GM18909 (cell line): ENCODE results near the gene MRPL20.
"Not testable (repeated sequence)": the region's sequence is repeated elsewhere in the genome, so short reads cannot be mapped to it uniquely, and the experiment has no call there.

ENCODE experiments used
- ATAC-seq: cut with Tn5 transposase; IDR thresholded peaks from one replicate; pipeline ENCODE4 v1.9.1; 2021; ENCODE audit warnings: mild to moderate bottlenecking; ENCODE audit not compliant: unreplicated experiment, poor library complexity

Gene MRPL20

GRCh38 chr1:1411626-1412025, 4.5 kb upstream of the MRPL20 start:
- ATAC-seq, result no peak

DNA sequence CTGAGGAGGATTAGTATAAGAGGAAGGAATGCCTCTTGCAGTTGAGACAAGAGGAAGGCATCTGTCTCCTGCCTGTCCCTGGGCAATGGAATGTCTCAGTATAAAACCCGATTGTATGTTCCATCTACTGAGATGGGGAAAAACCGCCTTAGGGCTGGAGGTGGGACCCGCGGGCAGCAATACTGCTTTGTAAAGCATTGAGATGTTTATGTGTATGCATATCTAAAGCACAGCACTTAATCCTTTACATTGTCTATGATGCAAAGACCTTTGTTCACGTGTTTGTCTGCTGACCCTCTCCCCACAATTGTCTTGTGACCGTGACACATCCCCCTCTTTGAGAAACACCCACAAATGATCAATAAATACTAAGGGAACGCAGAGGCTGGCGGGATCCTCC, 3.1 kb upstream of the MRPL20 start:
- ATAC-seq, result not testable (repeated sequence)

- ATAC-seq, result peak; percentile 29
These were observed 684 bp upstream of the MRPL20 start for GRCh38 chr1:1407636-1408318.

GRCh38 chr1:1406101-1406820, 832 bp downstream of the MRPL20 start:
- ATAC-seq, result no peak

GRCh38 chr1:1403653-1404052, 3.4 kb downstream of the MRPL20 start:
- ATAC-seq, result no peak

DNA sequence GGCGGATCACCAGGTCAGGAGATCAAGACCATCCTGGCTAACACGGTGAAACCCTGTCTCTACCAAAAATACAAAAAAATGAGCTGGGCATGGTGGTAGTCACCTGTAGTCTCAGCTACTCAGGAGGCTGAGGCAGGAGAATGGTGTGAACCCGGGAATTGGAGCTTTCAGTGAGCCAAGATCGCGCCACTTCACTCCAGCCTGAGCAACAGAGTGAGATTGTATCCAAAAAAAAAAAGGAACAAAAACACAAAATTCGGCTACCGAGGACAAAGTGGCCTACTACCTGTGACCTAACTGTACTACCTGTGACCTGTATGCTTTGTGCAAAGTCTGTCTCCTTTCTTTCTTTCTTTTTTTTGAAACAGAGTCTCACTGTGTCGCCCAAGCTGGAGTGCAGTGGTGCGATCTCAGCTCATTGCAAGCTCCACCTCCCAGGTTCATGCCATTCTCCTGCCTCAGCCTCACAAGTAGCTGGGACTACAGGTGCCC, 4.1 kb downstream of the MRPL20 start:
- ATAC-seq, result not testable (repeated sequence)

DNA sequence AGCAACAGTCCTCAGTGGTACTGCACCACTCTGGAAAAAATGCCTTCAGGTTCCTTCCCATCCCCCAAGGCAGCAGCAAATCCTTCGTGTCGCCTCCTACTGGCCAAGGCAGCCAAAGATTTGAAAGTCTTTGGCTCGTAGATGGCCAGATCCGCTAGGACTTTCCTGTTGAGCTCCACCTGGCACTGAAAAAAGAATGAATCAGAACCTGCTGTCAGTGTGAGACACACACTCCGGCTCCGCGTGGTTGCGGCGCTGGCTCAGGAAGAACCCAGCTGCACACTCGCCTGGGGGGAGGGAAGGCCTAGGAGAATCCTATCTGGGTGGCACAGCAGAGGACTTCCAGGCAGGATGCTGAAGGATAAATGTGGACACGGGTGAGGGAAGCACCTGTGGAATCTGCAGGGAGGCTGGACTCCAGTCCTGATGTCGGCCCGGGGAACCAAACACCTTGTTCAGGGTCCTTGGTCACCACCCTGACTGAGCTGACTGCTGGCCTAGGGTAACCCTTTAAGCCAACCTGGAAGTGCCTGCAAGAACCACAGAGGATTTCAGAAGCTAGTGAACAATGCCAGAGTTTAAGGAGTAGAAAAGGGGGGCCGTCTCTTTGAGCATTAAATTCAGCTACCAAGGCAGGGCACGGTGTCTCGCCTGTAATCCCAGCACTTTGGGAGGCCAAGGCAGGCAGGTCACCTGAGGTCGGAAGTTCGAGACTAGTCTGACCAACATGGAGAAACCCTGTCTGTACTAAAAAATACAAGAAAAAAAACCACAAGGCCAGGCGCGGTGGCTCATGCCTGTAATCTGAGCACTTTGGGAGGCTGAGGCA, 4.8 kb downstream of the MRPL20 start:
- ATAC-seq, result no peak

DNA sequence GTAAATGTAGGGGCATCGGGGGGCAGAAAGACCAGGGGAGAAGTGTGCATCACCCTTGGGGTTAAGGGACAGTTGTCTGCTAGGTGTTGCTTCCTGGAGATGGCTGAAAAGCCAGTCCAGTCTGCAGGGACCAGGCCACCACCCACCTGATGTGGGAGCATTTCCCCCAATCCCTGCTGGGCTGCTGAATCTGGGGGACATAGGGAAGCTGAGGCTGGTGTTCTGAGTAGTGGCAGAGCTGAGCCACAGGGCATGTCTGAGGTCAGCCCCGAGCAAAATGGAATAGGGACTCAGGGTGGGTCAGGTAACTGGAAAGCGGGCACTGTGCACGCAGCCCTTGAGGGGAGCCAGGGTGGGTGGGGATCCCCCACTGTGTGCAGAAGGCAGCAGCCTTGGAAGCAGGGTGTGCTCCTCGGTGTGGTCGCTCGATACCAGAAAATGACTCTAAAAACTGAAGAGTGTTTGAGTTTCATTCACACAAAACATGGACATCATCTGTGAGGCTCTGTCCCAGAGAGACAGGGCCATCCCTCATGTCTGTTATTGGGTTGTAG, 5.6 kb downstream of the MRPL20 start:
- no peak for ATAC-seq

GRCh38 chr1:1400576-1401456, 6.3 kb downstream of the MRPL20 start:
- no peak for ATAC-seq

DNA sequence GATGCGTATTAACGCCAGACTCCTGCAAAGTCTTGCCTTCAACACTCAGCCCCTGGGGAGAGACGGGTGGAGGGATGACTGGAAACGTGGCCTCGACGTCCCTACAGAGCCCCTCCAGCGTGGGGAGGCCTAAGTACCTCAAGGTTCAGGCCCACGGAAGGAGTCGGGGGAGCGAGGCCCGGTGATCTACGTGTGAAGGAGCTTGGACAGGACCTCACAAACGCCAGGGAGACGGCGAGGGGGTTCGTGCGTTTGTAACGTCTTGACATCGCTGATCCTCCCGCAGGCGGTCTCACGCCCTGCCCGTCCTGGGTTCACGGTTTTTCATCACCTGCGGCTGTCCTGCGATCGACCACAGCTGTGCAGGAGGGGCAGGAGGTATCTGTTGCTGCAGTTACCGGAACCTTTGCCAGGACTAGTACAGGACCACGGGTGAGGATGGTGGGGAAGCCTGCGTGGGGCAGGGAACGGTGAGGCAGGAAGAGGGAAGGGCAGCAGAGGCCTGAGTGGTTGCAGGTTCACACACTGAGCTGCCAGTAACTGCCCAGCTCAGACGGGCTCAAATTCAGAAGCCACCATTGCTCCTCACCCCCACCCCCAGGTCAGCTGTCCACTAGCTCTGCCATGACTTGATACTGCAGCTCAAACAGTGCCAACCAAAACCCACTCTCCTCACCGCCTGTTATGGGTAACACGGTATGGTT, 7.1 kb downstream of the MRPL20 start:
- peak; percentile 1 for ATAC-seq

- peak; percentile 95 for ATAC-seq
These were observed 7.8 kb downstream of the MRPL20 start, which contains the start of gene CCNL2 for GRCh38 chr1:1399187-1399871. CCNL2 (minus strand) TSS chr1:1399335; CDS start chr1:1399306, 29 bp downstream.

GRCh38 chr1:1398677-1399186, 8.4 kb downstream of the MRPL20 start:
- peak; percentile 9 for ATAC-seq

- ATAC-seq, result no peak
These were observed 9.1 kb downstream of the MRPL20 start for GRCh38 chr1:1397839-1398523.

DNA sequence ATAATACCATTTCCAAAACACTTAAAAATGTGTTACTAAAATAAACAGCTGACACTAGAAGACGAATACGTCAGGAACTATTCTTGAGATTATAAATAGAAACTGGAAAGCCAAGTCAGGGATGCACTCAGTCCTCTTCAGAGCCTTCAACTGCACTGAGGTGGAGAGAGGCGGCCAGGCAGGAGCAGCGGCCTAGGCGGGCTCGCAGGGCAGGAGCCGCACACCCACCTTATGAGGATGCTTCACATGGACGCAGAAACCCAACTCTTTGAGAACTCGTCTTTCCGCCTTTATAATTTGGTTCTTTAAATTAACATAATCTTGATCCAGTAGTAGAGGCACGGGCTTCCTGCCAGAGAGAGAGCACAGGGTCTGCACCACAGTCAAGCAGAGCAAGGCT, 11.9 kb downstream of the MRPL20 start:
- no peak for ATAC-seq

- no peak for ATAC-seq
These were observed 13.0 kb downstream of the MRPL20 start for GRCh38 chr1:1394116-1394515.

DNA sequence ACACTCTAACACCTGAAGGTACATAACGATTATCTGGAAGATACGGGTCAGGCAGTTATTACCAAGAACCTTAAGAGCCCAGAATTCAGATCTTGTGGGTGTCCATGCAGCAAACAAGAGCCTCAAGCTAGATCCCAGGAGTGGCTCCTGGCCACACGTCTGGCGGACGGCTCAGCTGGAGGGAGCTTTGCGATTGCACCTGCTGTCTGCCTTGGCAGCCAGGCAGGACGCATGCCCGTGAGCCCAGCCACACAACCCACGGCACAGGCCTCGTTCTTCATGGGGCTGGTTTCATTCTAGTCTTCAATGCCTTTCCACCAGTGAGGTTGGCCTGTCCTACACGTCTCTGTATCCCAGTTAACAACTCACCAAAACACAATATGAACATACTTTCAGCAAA, 13.7 kb downstream of the MRPL20 start:
- ATAC-seq, result no peak

DNA sequence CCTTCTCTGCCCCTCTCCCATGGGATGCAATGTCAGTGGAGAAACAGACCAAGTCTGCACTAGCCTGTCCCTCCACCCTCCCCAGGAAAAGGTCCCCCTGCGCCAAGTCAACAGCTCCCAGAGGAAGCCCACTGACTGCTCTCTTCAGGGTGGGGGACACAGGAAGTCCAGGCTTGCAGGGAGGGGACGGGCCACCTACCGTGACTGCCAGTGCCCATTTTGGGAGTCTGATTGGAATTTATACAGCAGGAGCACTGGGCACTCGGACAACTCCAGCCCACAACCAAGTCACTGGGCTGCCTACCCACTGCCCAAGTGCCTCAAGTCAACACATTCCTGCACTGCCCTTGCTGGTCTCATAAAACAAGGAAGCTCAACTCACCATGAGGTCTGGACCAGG, 14.1 kb downstream of the MRPL20 start:
- no peak for ATAC-seq

- ATAC-seq, result no peak
These were observed 15.9 kb downstream of the MRPL20 start for GRCh38 chr1:1391225-1391624.
